Sigmoid colon (tissue), 4 donors: ENCODE measurements around the gene RPS6KB1.

ENCODE experiments used
- CTCF ChIP-seq, 4 experiments: fragments of 450-650 bp in 3 of 4; fragments of 200-600 bp in 1 of 4; IDR thresholded peaks; one replicate each; pipeline ENCODE4 v1.5.1; 2016 to 2019; ENCODE audit warnings: antibody characterized with exemption in 4 of 4, mild to moderate bottlenecking in 3 of 4, moderate library complexity in 2 of 4
- POLR2AphosphoS5 ChIP-seq, 4 donors: sonication (generic); formaldehyde crosslinking; IDR thresholded peaks; one replicate each; pipeline ENCODE4 v1.6.1; 2017; ENCODE audit warnings: antibody characterized with exemption in 4 of 4

DNA sequence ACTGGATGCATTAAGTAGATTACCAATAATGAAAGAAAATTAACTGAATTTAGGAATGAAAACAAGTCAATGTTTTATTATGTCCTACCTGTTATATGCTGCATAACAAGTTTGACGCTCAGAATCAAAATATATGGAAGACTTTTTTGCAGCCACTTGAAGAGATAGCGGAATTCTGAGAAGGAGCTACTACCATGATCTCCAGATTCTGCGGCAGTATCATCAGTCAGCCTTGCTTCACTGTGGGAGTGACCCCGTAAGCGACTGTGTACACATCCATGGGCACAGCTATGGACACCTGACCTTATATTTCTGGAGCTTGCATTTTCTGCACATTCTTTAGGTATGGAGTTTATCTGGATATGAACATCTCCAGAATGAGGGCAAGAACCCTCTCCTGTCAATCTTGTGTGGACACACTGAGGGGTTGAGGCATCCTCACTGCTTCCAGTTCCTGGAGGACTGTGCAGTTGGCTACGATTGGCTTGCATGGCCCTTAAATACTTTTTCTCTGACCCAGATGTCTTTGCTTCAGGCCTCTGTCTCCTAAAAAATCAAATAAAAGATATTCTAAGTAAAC is 69.9 kb downstream of the RPS6KB1 start:
- TF ChIP-seq CTCF (IDR thresholded peaks at IDR 0.05) (no peak), POLR2AphosphoS5 (IDR thresholded peaks at IDR 0.05) (no peak)
